Small intestine (tissue), 7 donors: ENCODE measurements around the gene PTPN22. TPM values are rescaled to one million over a fixed set of nuclear protein-coding genes. Genes with fewer than 3 reads are reported as not detected.

Experiments
- DNase-seq, 2 donors: peaks; one replicate each; pipeline versions ENCODE4 v3.0.0 to v3.0.0-alpha.2; 2013
- FAIRE-seq: peaks from 2 replicates; lab custom pipeline; 2012; peaks lifted over from hg19 to GRCh38; lab: Jason Lieb, UNC
- H3K27ac ChIP-seq, 3 donors: one replicate each; pipeline ENCODE4 v1.5.1; 2013; ENCODE audit warnings: low read length in 2 of 3, mild to moderate bottlenecking in 2 of 3, control low read depth in 1 of 3, inconsistent platforms in 1 of 3, low read depth in 1 of 3, moderate library complexity in 1 of 3
- H3K27me3 ChIP-seq, 3 donors: one replicate each; pipeline ENCODE4 v1.6.1; 2013; ENCODE audit warnings: low read length in 3 of 3, inconsistent platforms in 1 of 3; ENCODE audit not compliant: control insufficient read depth in 3 of 3, insufficient read depth in 3 of 3
- H3K36me3 ChIP-seq, 3 donors: one replicate each; pipeline ENCODE4 v1.6.1; 2013; ENCODE audit warnings: low read length in 3 of 3, inconsistent platforms in 1 of 3, low read depth in 1 of 3, mild to moderate bottlenecking in 1 of 3, moderate library complexity in 1 of 3; ENCODE audit not compliant: control insufficient read depth in 3 of 3, insufficient read depth in 2 of 3
- H3K4me1 ChIP-seq, 3 donors: one replicate each; pipeline ENCODE4 v1.6.1; 2013; ENCODE audit warnings: low read length in 2 of 3, inconsistent platforms in 1 of 3, low read depth in 1 of 3, mild to moderate bottlenecking in 1 of 3, moderate library complexity in 1 of 3; ENCODE audit not compliant: control insufficient read depth in 3 of 3, insufficient read depth in 2 of 3
- H3K4me3 ChIP-seq, 3 donors: one replicate each; pipeline ENCODE4 v1.5.1; 2013; ENCODE audit warnings: low read length in 3 of 3, control low read depth in 1 of 3, inconsistent platforms in 1 of 3, low read depth in 1 of 3, mild to moderate bottlenecking in 1 of 3, moderate library complexity in 1 of 3
- H3K9me3 ChIP-seq, 2 donors: one replicate each; pipeline ENCODE4 v1.6.1; 2013; ENCODE audit warnings: low read depth in 1 of 2, low read length in 1 of 2; ENCODE audit not compliant: control insufficient read depth in 2 of 2, insufficient read depth in 1 of 2
- WGBS, 3 donors: extraction: QIAGEN DNeasy Blood & Tissue Kit; methylation state at CpG; one replicate each; pipeline ENCODE4 v1.1.7; 2013; 5-methylcytosine and 5-hydroxymethylcytosine counted together
- polyA plus RNA-seq, 4 donors: library from polyadenylated mRNA; stranded (reverse) in 3 of 4; unstranded in 1 of 4; fragments of 200-250 nt in 3 of 4; fragments of 120-200 nt in 1 of 4; gene quantifications; one replicate each; pipeline versions ENCODE4 v1.2.1 to v1.2.3, GENCODE V29; 2013
- donor health status: healthy with polysubstance abuse.
- donor health status: control.
- donor health status: control.
- donor health status: Bipolar disorder and iron deficiency.
- donor health status: healthy.

The PTPN22 gene
- polyA plus RNA-seq, 4 donors = 2.0 to 20.1 (median 8.4) TPM

DNA sequence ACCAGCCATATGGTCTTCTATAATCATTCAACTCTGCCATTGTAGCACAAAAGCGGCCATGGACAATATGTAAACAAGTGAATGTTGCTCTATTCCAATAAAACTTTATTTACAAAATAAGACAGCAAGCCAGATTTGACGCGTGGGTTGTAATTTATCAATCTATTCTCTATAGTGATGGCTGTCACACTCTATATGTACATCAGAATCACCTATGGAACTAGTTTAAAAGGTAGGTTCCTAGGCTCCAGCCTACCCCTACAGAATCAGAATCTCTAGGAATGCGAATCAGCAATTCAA, 8.2 kb upstream of the PTPN22 start:
- H3K4me3 ChIP-seq = no peak overlapping the region
- DNase-seq (no peak), FAIRE-seq (no peak)
- peak overlapping the region in 2 of 3 donors; percentile 41 to 49 for H3K27ac ChIP-seq
- no peaks in the 10 kb centered on the region for H3K27me3 ChIP-seq
- H3K9me3 ChIP-seq = no peaks in the 10 kb centered on the region
- peaks cover 2 to 13% (median 8%) of the 10 kb centered on the region in 3 donors for H3K36me3 ChIP-seq
- H3K4me1 ChIP-seq = peaks cover 12 to 18% (median 14%) of the 10 kb centered on the region in 3 donors
- WGBS, 3 donors = 80 to 94% (median 88%) methylated on average over 4 of the region's 4 CpGs

DNA sequence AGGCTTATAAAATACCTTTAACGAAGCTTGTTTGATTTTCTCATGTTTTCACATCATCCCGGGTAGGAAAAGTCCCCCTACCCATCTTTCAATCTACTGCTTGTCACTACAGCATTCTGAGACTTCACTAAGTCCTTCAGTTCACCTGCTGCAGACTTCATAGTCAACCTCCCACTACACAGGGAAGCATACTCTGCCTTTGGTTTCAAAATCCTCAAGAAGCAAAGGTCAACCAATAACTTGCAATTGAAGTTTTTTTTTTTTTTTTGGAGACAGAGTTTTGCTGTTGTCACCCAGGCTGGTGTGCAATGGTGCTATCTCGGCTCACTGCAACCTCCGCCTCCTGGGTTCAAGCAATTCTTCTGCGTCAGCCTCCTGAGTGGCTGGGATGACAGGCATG, 4.7 kb upstream of the PTPN22 start:
- WGBS, 3 donors = 20 to 67% (median 50%) methylated on average over 5 of the region's 5 CpGs
- peak overlapping the region in 2 of 3 donors; percentile 64 to 72 for H3K27ac ChIP-seq
- peaks cover 6 to 14% (median 14%) of the 10 kb centered on the region in 3 donors for H3K4me1 ChIP-seq
- H3K27me3 ChIP-seq = no peaks in the 10 kb centered on the region
- H3K4me3 ChIP-seq = no peak overlapping the region
- FAIRE-seq = no peak
- H3K9me3 ChIP-seq = no peaks in the 10 kb centered on the region
- H3K36me3 ChIP-seq = peaks cover 0 to 8% (median 4%) of the 10 kb centered on the region in 3 donors
- peak; percentile 73 to 79 for DNase-seq

DNA sequence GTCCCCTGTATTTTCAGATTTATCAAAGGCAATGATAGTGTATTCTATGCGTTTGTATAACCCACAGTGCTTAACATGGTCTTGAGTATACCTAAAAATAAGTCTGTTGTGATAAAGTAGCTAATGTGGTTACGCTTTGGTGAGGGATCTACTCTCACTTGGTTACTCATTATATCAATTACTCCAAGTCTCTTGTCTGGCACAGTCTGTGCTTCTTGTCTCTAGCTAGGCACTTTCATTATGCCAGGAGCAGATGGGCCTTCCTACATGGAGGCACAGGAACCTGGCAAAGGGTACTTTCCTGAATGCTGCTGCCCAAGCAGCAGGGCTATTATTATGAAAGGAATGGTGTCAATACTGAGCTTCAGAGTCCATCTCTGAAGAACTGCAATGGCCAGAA, 4.2 kb upstream of the PTPN22 start:
- Histone ChIP-seq H3K36me3 (peaks cover 0 to 4% (median 4%) of the 10 kb centered on the region in 3 donors), H3K27ac (peak overlapping the region; percentile 53 to 72 (median 64)), H3K27me3 (no peaks in the 10 kb centered on the region), H3K4me3 (no peak overlapping the region), H3K9me3 (no peaks in the 10 kb centered on the region), H3K4me1 (peaks cover 6 to 14% (median 14%) of the 10 kb centered on the region in 3 donors)
- WGBS, 3 donors = 19 to 55% (median 27%) methylated on average over 2 of the region's 2 CpGs
- DNase-seq (peak in 1 of 2 donors; percentile 55), FAIRE-seq (no peak)

DNA sequence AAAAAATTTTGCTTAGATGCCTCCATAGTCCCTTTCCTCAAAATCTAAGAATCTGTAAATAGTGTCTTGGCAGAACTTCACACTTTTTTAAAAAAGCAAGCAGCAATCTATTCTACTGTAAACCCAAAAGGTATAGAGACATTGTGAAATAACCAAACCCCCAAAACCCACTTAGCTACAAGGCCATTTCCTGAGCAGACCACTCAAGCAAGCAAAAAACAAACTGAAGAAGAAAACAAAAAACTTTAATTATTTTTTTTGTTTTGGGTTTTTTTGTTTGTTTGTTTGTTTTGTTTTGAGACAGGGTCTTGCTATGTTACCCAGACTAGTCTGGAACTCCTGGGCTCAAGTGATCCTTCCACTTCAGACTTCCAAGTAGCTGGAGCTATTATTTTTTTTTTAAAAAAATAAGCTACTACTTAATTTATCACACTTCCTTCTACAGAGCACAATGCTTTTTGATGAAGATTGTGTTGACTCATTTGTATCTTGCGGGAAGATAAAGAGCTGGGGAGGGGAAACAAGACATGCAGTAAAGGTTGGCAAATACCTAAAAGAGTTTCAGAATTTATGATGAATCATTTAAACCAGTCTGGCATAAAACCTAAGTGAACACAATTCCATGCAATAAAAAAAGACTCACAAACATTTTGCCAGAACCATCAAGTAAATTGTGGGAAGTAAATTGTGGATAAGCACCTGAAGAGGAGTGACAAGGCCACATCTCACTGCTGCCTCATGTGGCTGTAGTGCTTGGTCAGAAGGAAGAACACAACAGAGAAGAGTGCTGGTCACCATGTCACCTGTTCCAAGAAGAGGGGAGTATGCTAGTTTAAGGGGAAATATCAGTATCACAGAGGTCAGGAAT, 2.7 kb upstream of the PTPN22 start:
- Histone ChIP-seq H3K4me3 (no peak overlapping the region), H3K27me3 (no peaks in the 10 kb centered on the region), H3K9me3 (no peaks in the 10 kb centered on the region), H3K36me3 (peaks cover 0 to 3% (median 0%) of the 10 kb centered on the region in 3 donors), H3K27ac (peak overlapping the region in 2 of 3 donors; percentile 32 to 54), H3K4me1 (peaks cover 6 to 14% (median 10%) of the 10 kb centered on the region in 3 donors)
- FAIRE-seq (no peak), DNase-seq (peak; percentile 24 to 39)
- whole genome bisulfite sequencing, 3 donors = 12 to 34% (median 32%) methylated on average over 1 of the region's 1 CpG

DNA sequence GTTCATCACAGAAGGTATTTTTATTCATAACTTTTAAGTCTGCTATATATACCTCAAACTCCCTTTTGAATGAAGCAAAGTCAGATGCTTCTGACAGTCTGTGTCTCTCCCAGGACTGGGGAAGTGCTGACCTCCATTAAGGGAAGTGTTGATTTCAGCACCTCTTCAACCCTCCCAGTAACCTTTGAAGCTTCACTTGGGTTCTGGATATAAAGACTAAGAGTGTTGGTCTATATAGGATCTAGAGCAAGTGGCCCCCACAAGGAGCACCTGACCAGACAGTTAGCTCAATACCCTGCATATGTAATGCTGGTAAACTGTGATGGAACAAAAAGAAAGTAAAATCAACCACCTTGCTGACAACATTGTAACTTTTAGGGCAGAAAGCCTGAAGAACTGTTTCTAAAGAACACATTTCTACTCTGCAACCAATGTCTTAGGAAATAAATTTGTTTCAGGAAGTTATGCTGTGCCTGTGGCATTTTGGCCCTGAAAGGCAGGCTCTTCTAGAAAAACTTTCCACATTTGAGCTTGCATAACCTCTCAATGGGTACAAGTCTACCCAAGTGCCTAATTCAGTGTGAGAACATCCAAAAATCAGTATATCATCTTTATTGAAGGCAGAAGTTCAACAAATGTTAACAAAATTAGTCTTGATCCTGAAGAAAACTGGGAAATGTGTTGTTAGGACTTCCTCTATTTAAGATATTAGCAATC, 865 bp upstream of the PTPN22 start:
- Histone ChIP-seq H3K27me3 (no peaks in the 10 kb centered on the region), H3K9me3 (no peaks in the 10 kb centered on the region), H3K4me1 (peaks cover 4 to 12% (median 12%) of the 10 kb centered on the region in 3 donors), H3K27ac (peak overlapping the region in 2 of 3 donors; percentile 70 to 74), H3K36me3 (peaks cover 0 to 3% (median 0%) of the 10 kb centered on the region in 3 donors), H3K4me3 (no peak overlapping the region)
- DNase-seq (no peak), FAIRE-seq (no peak)

DNA sequence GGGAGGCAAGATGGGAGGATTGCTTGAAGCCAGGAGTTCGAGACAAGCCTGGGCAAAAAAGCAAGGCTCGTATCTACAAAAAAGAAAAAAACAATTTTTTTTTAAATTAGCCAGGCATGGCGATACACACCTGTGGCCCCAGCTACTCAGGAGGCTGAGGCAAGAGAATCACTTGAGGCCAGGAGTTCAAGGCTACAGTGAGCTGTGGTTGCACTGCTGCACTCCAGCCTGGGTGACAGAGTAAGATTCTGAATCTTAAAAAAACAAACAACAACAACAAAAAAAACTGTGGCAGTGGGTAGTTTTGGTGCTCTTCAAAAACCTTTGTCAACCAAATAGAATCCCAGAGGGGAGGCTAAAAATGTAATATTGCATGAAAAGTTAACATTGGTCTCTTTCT, 734 bp downstream of the PTPN22 start:
- no peak for DNase-seq
- H3K27ac ChIP-seq = peak overlapping the region in 1 of 3 donors; percentile 78
- no peaks in the 10 kb centered on the region for H3K9me3 ChIP-seq
- 72 to 87% (median 83%) methylated on average over 3 of the region's 3 CpGs for WGBS, 3 donors
- peak overlapping the region in 1 of 3 donors; percentile 39 for H3K4me3 ChIP-seq
- peaks cover 3 to 12% (median 10%) of the 10 kb centered on the region in 3 donors for H3K4me1 ChIP-seq
- peaks cover 0 to 6% (median 0%) of the 10 kb centered on the region in 3 donors for H3K36me3 ChIP-seq
- no peaks in the 10 kb centered on the region for H3K27me3 ChIP-seq
- FAIRE-seq = no peak

DNA sequence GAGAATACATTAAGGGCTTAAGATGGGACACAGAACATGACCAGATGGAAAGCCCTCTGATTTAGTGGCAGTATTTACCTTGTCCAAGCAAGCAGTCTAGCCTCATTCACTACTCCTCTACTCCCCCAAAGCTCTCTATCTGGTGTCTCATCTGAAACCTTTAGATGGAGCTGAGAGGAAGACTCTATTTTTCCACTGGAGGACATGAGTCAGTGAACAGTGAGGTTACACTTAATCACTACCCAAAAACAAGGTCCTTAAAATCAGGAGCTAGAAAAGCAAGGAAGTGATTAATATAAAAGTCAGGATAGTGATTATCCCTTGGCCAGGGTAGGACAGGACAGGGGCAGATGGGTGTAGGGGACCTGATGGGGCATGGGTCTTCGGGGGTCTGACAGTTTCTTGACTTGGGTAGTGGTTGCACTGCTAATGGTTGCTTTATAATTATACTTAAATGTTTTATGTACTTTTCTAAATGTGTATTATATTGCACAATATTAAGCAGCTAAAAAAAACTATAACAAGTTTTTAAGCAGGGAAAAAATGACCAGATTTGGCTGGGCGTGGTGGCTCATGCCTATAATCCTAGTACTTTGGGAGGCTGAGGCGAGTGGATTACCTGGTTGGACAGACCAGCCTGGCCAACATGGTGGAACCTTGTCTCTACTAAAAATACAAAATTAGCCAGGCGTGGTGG, 3.0 kb downstream of the PTPN22 start:
- FAIRE-seq (no peak), DNase-seq (no peak)
- 85 to 94% (median 93%) methylated on average over 4 of the region's 4 CpGs for WGBS, 3 donors
- peak overlapping the region in 1 of 3 donors; percentile 16 for H3K27ac ChIP-seq
- peaks cover 0 to 6% (median 0%) of the 10 kb centered on the region in 3 donors for H3K36me3 ChIP-seq
- no peaks in the 10 kb centered on the region for H3K27me3 ChIP-seq
- H3K9me3 ChIP-seq = no peaks in the 10 kb centered on the region
- peak overlapping the region in 1 of 3 donors; percentile 26 for H3K4me3 ChIP-seq
- H3K4me1 ChIP-seq = peaks cover 0 to 7% (median 0%) of the 10 kb centered on the region in 3 donors

DNA sequence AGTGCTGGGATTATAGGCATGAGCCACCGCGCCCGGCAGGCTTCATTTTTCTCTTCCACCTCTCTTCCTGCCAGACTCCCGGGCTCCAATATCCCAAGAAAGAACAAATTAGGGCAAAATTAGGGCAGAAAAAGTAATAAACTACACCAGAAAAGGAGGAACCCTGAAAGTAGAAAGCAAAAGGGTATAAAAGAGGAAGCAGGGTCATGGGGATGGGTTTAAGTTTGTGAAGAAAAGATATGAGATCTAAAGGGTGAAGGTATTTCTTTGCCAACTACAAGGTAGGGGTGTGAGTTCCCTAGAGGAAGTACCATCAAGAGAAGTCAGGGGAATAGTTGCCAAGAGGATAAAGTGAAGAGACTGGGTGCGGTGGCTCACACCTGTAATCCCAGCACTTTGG, 9.9 kb downstream of the PTPN22 start:
- WGBS, 3 donors = 89 to 93% (median 90%) methylated on average over 5 of the region's 5 CpGs
- Histone ChIP-seq H3K9me3 (no peaks in the 10 kb centered on the region), H3K27ac (no peak overlapping the region), H3K36me3 (peaks cover 0 to 5% (median 4%) of the 10 kb centered on the region in 3 donors), H3K4me3 (no peak overlapping the region), H3K27me3 (no peaks in the 10 kb centered on the region), H3K4me1 (peaks cover 0 to 5% (median 0%) of the 10 kb centered on the region in 3 donors)
- DNase-seq (no peak), FAIRE-seq (no peak)
